Liver (tissue), 9 donors: ENCODE data around the gene FIG4. TPM values are rescaled to one million over a fixed set of nuclear protein-coding genes. Genes with fewer than 3 reads are reported as not detected.

Source experiments
- DNase-seq: peaks from one replicate; pipeline ENCODE4 v3.0.0-alpha.2; 2017; ENCODE audit warnings: low spot score
- H3K27ac ChIP-seq, 2 donors: one replicate each; pipeline ENCODE4 v1.7.0; 2013; ENCODE audit warnings: inconsistent platforms in 2 of 2, low read length in 2 of 2, control low read depth in 1 of 2, low read depth in 1 of 2, mild to moderate bottlenecking in 1 of 2
- H3K27me3 ChIP-seq, 4 donors: one replicate each; pipeline versions ENCODE4 v1.6.1 to v1.7.0; 2013; ENCODE audit warnings: low read length in 3 of 4, inconsistent platforms in 1 of 4, mild to moderate bottlenecking in 1 of 4, moderate library complexity in 1 of 4; ENCODE audit not compliant: control insufficient read depth in 4 of 4, insufficient read depth in 4 of 4
- H3K36me3 ChIP-seq, 4 donors: one replicate each; pipeline versions ENCODE4 v1.6.1 to v1.7.0; 2013; ENCODE audit warnings: low read length in 3 of 4, mild to moderate bottlenecking in 3 of 4, low read depth in 1 of 4, moderate library complexity in 1 of 4; ENCODE audit not compliant: control insufficient read depth in 4 of 4, insufficient read depth in 3 of 4
- H3K4me1 ChIP-seq, 4 donors: one replicate each; pipeline versions ENCODE4 v1.6.1 to v1.7.0; 2013; ENCODE audit warnings: low read length in 3 of 4, mild to moderate bottlenecking in 3 of 4, moderate library complexity in 1 of 4; ENCODE audit not compliant: control insufficient read depth in 4 of 4, insufficient read depth in 4 of 4
- H3K4me3 ChIP-seq, 3 donors: one replicate each; pipeline versions ENCODE4 v1.6.1 to v1.7.0; 2013; ENCODE audit warnings: low read length in 3 of 3, control low read depth in 1 of 3, low read depth in 1 of 3, mild to moderate bottlenecking in 1 of 3
- H3K9ac ChIP-seq, 2 donors: one replicate each; pipeline ENCODE4 v1.7.0; 2013; ENCODE audit warnings: low read length in 2 of 2, mild to moderate bottlenecking in 2 of 2, moderate library complexity in 2 of 2, control low read depth in 1 of 2, low read depth in 1 of 2
- H3K9me3 ChIP-seq, 4 donors: one replicate each; pipeline versions ENCODE4 v1.6.1 to v1.7.0; 2013; ENCODE audit warnings: low read length in 3 of 4; ENCODE audit not compliant: control insufficient read depth in 4 of 4
- ATF3 ChIP-seq: IDR thresholded peaks from 2 replicates; pipeline ENCODE4 v1.6.1; 2016; ENCODE audit warnings: antibody characterized with exemption
- CTCF ChIP-seq: fragments of 150-350 bp; IDR thresholded peaks from 2 replicates; pipeline ENCODE4 v1.5.1; 2017; ENCODE audit warnings: improper control_type of control experiment, low read depth, low read length; ENCODE audit not compliant: missing input control
- EGR1 ChIP-seq, 2 donors: IDR thresholded peaks; 2 replicates each; pipeline ENCODE4 v1.6.1; 2016 to 2018; ENCODE audit warnings: antibody characterized with exemption in 2 of 2, low read depth in 2 of 2
- FOXA1 ChIP-seq: IDR thresholded peaks from 2 replicates; pipeline ENCODE4 v1.6.1; 2016; ENCODE audit warnings: antibody characterized with exemption
- FOXA2 ChIP-seq: IDR thresholded peaks from 2 replicates; pipeline ENCODE4 v1.6.1; 2016; ENCODE audit warnings: antibody characterized with exemption
- HNF4G ChIP-seq: IDR thresholded peaks from 2 replicates; pipeline ENCODE4 v1.6.1; 2016; ENCODE audit warnings: antibody characterized with exemption
- JUND ChIP-seq, 2 donors: IDR thresholded peaks; 2 replicates each; pipeline ENCODE4 v1.6.1; 2016; ENCODE audit warnings: antibody characterized with exemption in 2 of 2
- MAX ChIP-seq: IDR thresholded peaks from 2 replicates; pipeline ENCODE4 v1.6.1; 2016; ENCODE audit warnings: antibody characterized with exemption
- NR2F2 ChIP-seq: IDR thresholded peaks from 2 replicates; pipeline ENCODE4 v1.6.1; 2016; ENCODE audit warnings: antibody characterized with exemption
- RAD21 ChIP-seq, 2 donors: IDR thresholded peaks; 2 replicates each; pipeline ENCODE4 v1.6.1; 2016; ENCODE audit warnings: antibody characterized with exemption in 2 of 2, mild to moderate bottlenecking in 2 of 2
- REST ChIP-seq: IDR thresholded peaks from 2 replicates; pipeline ENCODE4 v1.6.1; 2016; ENCODE audit warnings: antibody characterized with exemption, mild to moderate bottlenecking
- RXRA ChIP-seq, 2 donors: IDR thresholded peaks; 2 replicates each; pipeline ENCODE4 v1.6.1; 2017 to 2018; ENCODE audit warnings: antibody characterized with exemption in 2 of 2, mild to moderate bottlenecking in 1 of 2
- SP1 ChIP-seq: IDR thresholded peaks from 2 replicates; pipeline ENCODE4 v1.6.1; 2018; ENCODE audit warnings: antibody characterized with exemption, mild to moderate bottlenecking
- TAF1 ChIP-seq: conservative IDR thresholded peaks from 2 replicates; pipeline ENCODE4 v1.6.1; 2016; ENCODE audit warnings: antibody characterized with exemption, mild to moderate bottlenecking
- YY1 ChIP-seq: IDR thresholded peaks from 2 replicates; pipeline ENCODE4 v1.6.1; 2016; ENCODE audit warnings: antibody characterized with exemption, mild to moderate bottlenecking
- ZBTB33 ChIP-seq: IDR thresholded peaks from 2 replicates; pipeline ENCODE4 v1.6.1; 2016; ENCODE audit warnings: antibody characterized with exemption
- WGBS: extraction: QIAGEN DNeasy Blood & Tissue Kit; methylation state at CpG from one replicate; pipeline ENCODE4 v1.1.7; 2013; 5-methylcytosine and 5-hydroxymethylcytosine counted together
- polyA plus RNA-seq, 2 donors: library from polyadenylated mRNA; stranded (reverse) in 1 of 2; unstranded in 1 of 2; fragments of 200-250 nt in 1 of 2; fragments of >200 nt in 1 of 2; fragmentation: Nextera tagmentation in 1 of 2; extraction: Ambion mirVana in 1 of 2; gene quantifications; one replicate each; pipeline versions ENCODE4 v1.2.1 to v1.2.3, GENCODE V29; 2013 to 2015
- total RNA-seq, 2 donors: library from RNA; depleted of rRNA; stranded (reverse); fragments of >200 nt; gene quantifications; one replicate each; pipeline ENCODE4 v1.2.3, GENCODE V29; 2014
- donor health status: healthy.
- donor health status: healthy.
- donor health status: healthy.
- donor health status: healthy.
- donor health status: healthy.

Gene FIG4
- total and polyA plus RNA-seq, 4 donors, result 3.4 to 8.7 (median 4.6) TPM

GRCh38 chr6:109808837-109809236 is 117.7 kb downstream of the FIG4 start:
- TF ChIP-seq SP1 (no peak), ZBTB33 (no peak), CTCF (no peak), JUND (IDR thresholded peaks at IDR 0.05) (no peak), HNF4G (no peak), FOXA1 (no peak), ATF3 (no peak), RXRA (IDR thresholded peaks at IDR 0.05) (no peak), RAD21 (IDR thresholded peaks at IDR 0.05) (no peak), EGR1 (IDR thresholded peaks at IDR 0.05; ENCODE audit: low read depth in 2 of 2) (no peak), YY1 (no peak), MAX (no peak), REST (no peak)
- Histone ChIP-seq H3K4me1 (no peaks in the 10 kb centered on the region), H3K9ac (no peak overlapping the region), H3K27me3 (no peaks in the 10 kb centered on the region), H3K9me3 (no peaks in the 10 kb centered on the region), H3K4me3 (no peak overlapping the region), H3K27ac (no peak overlapping the region), H3K36me3 (peaks cover 0 to 3% (median 1%) of the 10 kb centered on the region in 4 donors)
- 90% methylated on average over 1 of the region's 1 CpG for WGBS
- DNase-seq, result no peak

GRCh38 chr6:109815054-109815453 is 124.0 kb downstream of the FIG4 start:
- no peak overlapping the region for H3K4me3 ChIP-seq
- WGBS, result 96% methylated on average over 4 of the region's 4 CpGs
- H3K27ac ChIP-seq, result no peak overlapping the region
- H3K9ac ChIP-seq, result no peak overlapping the region
- no peaks in the 10 kb centered on the region for H3K4me1 ChIP-seq
- DNase-seq, result no peak
- H3K36me3 ChIP-seq, result peaks cover 0 to 3% (median under 1%) of the 10 kb centered on the region in 4 donors
- H3K9me3 ChIP-seq, result no peaks in the 10 kb centered on the region
- H3K27me3 ChIP-seq, result no peaks in the 10 kb centered on the region
- TF ChIP-seq ATF3 (no peak), FOXA2 (no peak), ZBTB33 (no peak), NR2F2 (no peak), SP1 (no peak), RAD21 (IDR thresholded peaks at IDR 0.05) (no peak), JUND (IDR thresholded peaks at IDR 0.05) (no peak), CTCF (no peak), TAF1 (no peak)
